Neural crest cell (in vitro differentiated cells): ENCODE results near the gene PIK3R2. TPM values are rescaled to one million over a fixed set of nuclear protein-coding genes. Genes with fewer than 3 reads are reported as not detected.

Experiments used
- DNase-seq: peaks from one replicate; pipeline ENCODE4 v3.0.0; 2021; ENCODE audit warnings: low read depth, mixed read lengths, low spot score
- H3K27ac Mint-ChIP-seq: one replicate; pipeline ENCODE4 v1.8.0; 2021; ENCODE audit warnings: mild to moderate bottlenecking, mixed read lengths; ENCODE audit not compliant: unreplicated experiment
- H3K27me3 Mint-ChIP-seq: 2 replicates; pipeline ENCODE4 v1.8.0; 2021; ENCODE audit warnings: low read depth, mild to moderate bottlenecking, mixed read lengths
- H3K36me3 Mint-ChIP-seq: 2 replicates; pipeline ENCODE4 v1.8.0; 2021; ENCODE audit warnings: low read depth, mild to moderate bottlenecking, mixed read lengths
- H3K4me1 Mint-ChIP-seq: 2 replicates; pipeline ENCODE4 v1.8.0; 2021; ENCODE audit warnings: mixed read lengths
- H3K4me3 Mint-ChIP-seq: one replicate; pipeline ENCODE4 v1.8.0; 2021; ENCODE audit warnings: mild to moderate bottlenecking, mixed read lengths
- H3K9me3 Mint-ChIP-seq: 2 replicates; pipeline ENCODE4 v1.8.0; 2021; ENCODE audit warnings: mixed read lengths
- total RNA-seq: library from RNA; stranded (reverse); gene quantifications from 2 replicates; pipeline ENCODE4 v1.2.1, GENCODE V29; 2021
- TF ChIP-seq, protein P1 (sequence below): fragments of 200-600 bp; sonication (generic); conservative IDR thresholded peaks from 2 replicates; pipeline ENCODE4 v1.5.0; 2021; ENCODE audit warnings: antibody characterized with exemption, mild to moderate bottlenecking

PIK3R2 gene
- total RNA-seq, 1 donor from 2014 or later: 72.5 TPM

DNA sequence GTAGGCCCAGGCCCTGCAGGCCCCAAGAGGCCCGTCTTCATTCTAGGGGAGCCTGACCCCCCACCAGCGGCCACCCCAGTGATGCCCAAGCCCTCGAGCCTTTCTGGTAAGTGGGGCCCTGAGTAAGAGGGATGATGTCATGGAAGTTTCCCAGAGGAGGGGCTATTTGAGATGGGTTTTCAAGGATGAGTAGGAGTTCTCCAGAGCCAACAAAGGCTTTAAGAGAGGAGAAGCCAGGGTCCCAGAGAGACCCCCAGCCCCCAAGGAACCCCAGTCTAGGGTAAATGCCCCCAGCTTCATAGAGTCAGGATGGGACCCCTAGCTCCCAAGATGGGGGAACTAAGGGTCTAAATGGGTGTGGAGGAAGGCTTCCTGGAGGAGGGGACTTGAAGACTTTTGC is 9.1 kb upstream of the PIK3R2 start:
- DNase-seq: no peak
- no peak overlapping the region for H3K4me3 Mint-ChIP-seq
- TF ChIP-seq, protein P1, sequence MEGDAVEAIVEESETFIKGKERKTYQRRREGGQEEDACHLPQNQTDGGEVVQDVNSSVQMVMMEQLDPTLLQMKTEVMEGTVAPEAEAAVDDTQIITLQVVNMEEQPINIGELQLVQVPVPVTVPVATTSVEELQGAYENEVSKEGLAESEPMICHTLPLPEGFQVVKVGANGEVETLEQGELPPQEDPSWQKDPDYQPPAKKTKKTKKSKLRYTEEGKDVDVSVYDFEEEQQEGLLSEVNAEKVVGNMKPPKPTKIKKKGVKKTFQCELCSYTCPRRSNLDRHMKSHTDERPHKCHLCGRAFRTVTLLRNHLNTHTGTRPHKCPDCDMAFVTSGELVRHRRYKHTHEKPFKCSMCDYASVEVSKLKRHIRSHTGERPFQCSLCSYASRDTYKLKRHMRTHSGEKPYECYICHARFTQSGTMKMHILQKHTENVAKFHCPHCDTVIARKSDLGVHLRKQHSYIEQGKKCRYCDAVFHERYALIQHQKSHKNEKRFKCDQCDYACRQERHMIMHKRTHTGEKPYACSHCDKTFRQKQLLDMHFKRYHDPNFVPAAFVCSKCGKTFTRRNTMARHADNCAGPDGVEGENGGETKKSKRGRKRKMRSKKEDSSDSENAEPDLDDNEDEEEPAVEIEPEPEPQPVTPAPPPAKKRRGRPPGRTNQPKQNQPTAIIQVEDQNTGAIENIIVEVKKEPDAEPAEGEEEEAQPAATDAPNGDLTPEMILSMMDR: no peak
- H3K27ac Mint-ChIP-seq: no peak overlapping the region
- H3K4me1 Mint-ChIP-seq: no peaks in the 10 kb centered on the region
- H3K27me3 Mint-ChIP-seq: no peaks in the 10 kb centered on the region
- peaks cover 12% of the 10 kb centered on the region for H3K36me3 Mint-ChIP-seq
- no peaks in the 10 kb centered on the region for H3K9me3 Mint-ChIP-seq

DNA sequence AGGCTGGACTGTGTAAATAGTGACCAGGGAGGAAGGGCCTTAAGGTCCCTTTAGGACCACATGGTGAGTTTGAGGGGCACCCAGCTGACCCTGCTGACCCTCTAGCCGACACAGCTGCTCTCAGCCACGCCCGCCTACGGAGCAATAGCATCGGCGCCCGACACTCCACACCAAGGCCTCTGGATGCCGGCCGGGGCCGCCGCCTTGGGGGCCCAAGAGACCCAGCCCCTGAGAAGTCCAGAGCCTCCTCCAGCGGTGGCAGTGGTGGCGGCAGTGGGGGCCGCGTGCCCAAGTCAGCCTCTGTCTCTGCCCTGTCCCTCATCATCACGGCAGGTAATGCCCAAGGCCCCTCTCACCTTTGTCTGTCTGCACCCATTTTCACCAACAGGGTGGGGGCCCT is 8.6 kb upstream of the PIK3R2 start:
- no peaks in the 10 kb centered on the region for H3K9me3 Mint-ChIP-seq

DNA sequence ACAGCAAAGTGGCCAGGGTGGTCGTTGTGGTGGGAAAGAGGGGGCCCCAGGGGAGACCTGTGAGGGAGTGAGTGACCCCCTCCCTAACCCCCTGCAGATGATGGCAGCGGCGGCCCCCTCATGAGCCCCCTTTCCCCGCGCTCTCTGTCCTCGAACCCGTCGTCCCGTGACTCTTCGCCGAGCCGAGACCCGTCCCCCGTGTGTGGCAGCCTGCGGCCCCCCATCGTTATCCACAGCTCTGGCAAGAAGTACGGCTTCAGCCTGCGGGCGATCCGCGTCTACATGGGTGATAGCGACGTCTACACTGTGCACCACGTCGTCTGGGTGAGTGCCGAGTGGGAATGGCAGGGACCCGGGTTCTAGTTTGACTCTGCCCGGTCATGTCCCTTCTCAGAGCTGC is 8.1 kb upstream of the PIK3R2 start:
- Mint-ChIP-seq H3K27ac (no peak overlapping the region), H3K27me3 (no peaks in the 10 kb centered on the region), H3K4me3 (no peak overlapping the region), H3K36me3 (peaks cover 12% of the 10 kb centered on the region), H3K4me1 (no peaks in the 10 kb centered on the region), H3K9me3 (no peaks in the 10 kb centered on the region)
- DNase-seq: no peak
- TF ChIP-seq, protein P1: no peak

More for the DNA sequence above, 8.6 kb upstream of the PIK3R2 start:
- TF ChIP-seq, protein P1: no peak
- Mint-ChIP-seq H3K4me1 (no peaks in the 10 kb centered on the region), H3K4me3 (no peak overlapping the region), H3K27me3 (no peaks in the 10 kb centered on the region), H3K27ac (no peak overlapping the region), H3K36me3 (peaks cover 12% of the 10 kb centered on the region)
- no peak for DNase-seq

DNA sequence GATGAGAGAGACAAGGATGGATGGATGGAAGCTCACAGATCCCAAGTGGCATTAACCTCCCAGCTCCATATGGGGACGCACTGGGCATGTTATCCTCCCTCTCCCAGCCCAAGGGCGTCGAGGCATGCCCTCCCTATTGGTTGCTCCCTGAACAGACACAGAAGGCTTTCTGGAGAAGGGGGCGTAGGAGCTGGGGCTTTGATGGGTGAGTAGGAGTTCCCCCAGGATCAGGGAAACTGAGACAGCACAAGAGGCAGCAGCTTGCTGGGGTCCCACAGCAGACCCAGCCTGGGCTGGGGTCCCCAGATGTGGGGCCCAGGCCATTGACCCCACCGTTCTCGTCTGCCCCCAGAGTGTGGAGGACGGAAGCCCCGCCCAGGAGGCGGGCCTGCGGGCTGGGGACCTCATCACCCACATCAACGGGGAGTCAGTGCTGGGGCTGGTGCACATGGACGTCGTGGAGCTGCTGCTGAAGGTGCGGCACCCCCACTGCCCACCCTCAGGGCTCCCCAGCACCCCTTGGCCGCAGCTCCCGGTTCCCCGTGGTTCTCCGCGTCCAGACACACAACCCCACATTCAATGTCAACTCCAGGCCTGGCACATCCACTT is 7.5 kb upstream of the PIK3R2 start:
- H3K4me3 Mint-ChIP-seq: no peak overlapping the region
- H3K27me3 Mint-ChIP-seq: no peaks in the 10 kb centered on the region
- H3K9me3 Mint-ChIP-seq: no peaks in the 10 kb centered on the region
- H3K36me3 Mint-ChIP-seq: peaks cover 9% of the 10 kb centered on the region
- no peak overlapping the region for H3K27ac Mint-ChIP-seq
- no peak for DNase-seq
- TF ChIP-seq, protein P1: no peak
- H3K4me1 Mint-ChIP-seq: no peaks in the 10 kb centered on the region

DNA sequence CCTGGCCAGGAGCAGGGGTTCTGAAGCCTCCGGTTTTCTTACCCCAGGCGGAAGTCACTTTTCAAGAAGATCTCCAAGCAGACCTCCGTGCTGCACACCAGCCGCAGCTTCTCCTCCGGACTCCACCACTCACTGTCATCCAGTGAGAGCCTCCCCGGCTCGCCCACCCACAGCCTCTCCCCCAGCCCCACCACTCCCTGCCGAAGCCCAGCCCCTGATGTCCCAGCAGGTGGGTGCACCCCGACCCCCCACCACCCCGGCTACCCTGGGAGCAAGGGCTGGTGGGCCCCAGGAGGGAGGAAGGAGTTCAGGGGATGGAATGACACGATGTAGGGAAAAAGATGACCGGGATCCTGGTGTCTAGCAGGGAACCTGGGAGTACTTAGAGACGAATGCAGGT is 5.6 kb upstream of the PIK3R2 start:
- Mint-ChIP-seq H3K4me3 (peak overlapping the region; percentile 15), H3K36me3 (peaks cover 4% of the 10 kb centered on the region), H3K27me3 (no peaks in the 10 kb centered on the region), H3K27ac (no peak overlapping the region), H3K4me1 (peaks cover 4% of the 10 kb centered on the region), H3K9me3 (no peaks in the 10 kb centered on the region)
- no peak for DNase-seq
- TF ChIP-seq, protein P1: no peak
